HepG2 (cell line): ENCODE measurements around the gene CNDP1. TPM values are rescaled to one million over a fixed set of nuclear protein-coding genes. Genes with fewer than 3 reads are reported as not detected.

Source experiments
- ATF7-NPFF ChIP-seq: sonication (generic); formaldehyde crosslinking; IDR thresholded peaks from 2 replicates; pipeline ENCODE4 v1.8.1; 2023; ENCODE audit warnings: mild to moderate bottlenecking, low read depth, missing genetic modification reagents, moderate library complexity
- CENPBD1 ChIP-seq: sonication (generic); formaldehyde crosslinking; IDR thresholded peaks from 2 replicates; pipeline ENCODE4 v1.8.0; 2022; ENCODE audit warnings: missing genetic modification reagents, low read depth, mild to moderate bottlenecking, borderline replicate concordance
- GZF1 ChIP-seq: sonication (generic); formaldehyde crosslinking; IDR thresholded peaks from 2 replicates; pipeline ENCODE4 v1.5.1; 2020; ENCODE audit warnings: mild to moderate bottlenecking, missing genetic modification reagents
- MEIS2 ChIP-seq: sonication (generic); formaldehyde crosslinking; IDR thresholded peaks from 2 replicates; pipeline ENCODE4 v1.9.0; 2021; ENCODE audit warnings: mild to moderate bottlenecking, missing genetic modification reagents
- NFE2L1 ChIP-seq: sonication (generic); formaldehyde crosslinking; IDR thresholded peaks from 2 replicates; pipeline ENCODE4 v1.4.0; 2020; ENCODE audit warnings: missing genetic modification reagents, mild to moderate bottlenecking, borderline replicate concordance
- PHF8 ChIP-seq: sonication (generic); formaldehyde crosslinking; IDR thresholded peaks from 2 replicates; pipeline ENCODE4 v1.5.0; 2020; ENCODE audit warnings: missing genetic modification reagents
- POGK ChIP-seq: sonication (generic); formaldehyde crosslinking; conservative IDR thresholded peaks from 2 replicates; pipeline ENCODE4 v1.8.0; 2022; ENCODE audit warnings: mild to moderate bottlenecking, moderate library complexity, missing genetic modification reagents
- RFX5 ChIP-seq: IDR thresholded peaks from 2 replicates; pipeline ENCODE4 v1.6.1; 2011; ENCODE audit warnings: low read depth, low read length, improper control_type of control experiment
- RXRA ChIP-seq: sonication (generic); formaldehyde crosslinking; IDR thresholded peaks from 2 replicates; pipeline ENCODE4 v1.5.1; 2020; ENCODE audit warnings: missing genetic modification reagents
- SIX1 ChIP-seq: sonication (generic); formaldehyde crosslinking; IDR thresholded peaks from 2 replicates; pipeline ENCODE4 v1.4.0; 2020; ENCODE audit warnings: missing genetic modification reagents, borderline replicate concordance
- THAP11 ChIP-seq: IDR thresholded peaks from 2 replicates; pipeline ENCODE4 v1.6.1; 2016; ENCODE audit warnings: missing biosample characterization, missing genetic modification reagents
- ZNF235 ChIP-seq: sonication (generic); formaldehyde crosslinking; IDR thresholded peaks from 2 replicates; pipeline ENCODE4 v1.8.1; 2023; ENCODE audit warnings: mild to moderate bottlenecking, missing genetic modification reagents, borderline replicate concordance
- ZNF331 ChIP-seq: sonication (generic); formaldehyde crosslinking; IDR thresholded peaks from 2 replicates; pipeline ENCODE4 v1.4.0; 2020; ENCODE audit warnings: missing genetic modification reagents
- ZNF543 ChIP-seq: sonication (generic); formaldehyde crosslinking; IDR thresholded peaks from 2 replicates; pipeline ENCODE4 v1.4.0; 2020; ENCODE audit warnings: mild to moderate bottlenecking, missing genetic modification reagents
- ZNF589 ChIP-seq: sonication (generic); formaldehyde crosslinking; conservative IDR thresholded peaks from 2 replicates; pipeline ENCODE4 v1.8.0; 2022; ENCODE audit warnings: mild to moderate bottlenecking, moderate library complexity, missing genetic modification reagents
- ZNF607 ChIP-seq: sonication (generic); formaldehyde crosslinking; IDR thresholded peaks from 2 replicates; pipeline ENCODE4 v1.5.1; 2020; ENCODE audit warnings: missing genetic modification reagents, mild to moderate bottlenecking, borderline replicate concordance
- ZNF672 ChIP-seq: sonication (generic); formaldehyde crosslinking; IDR thresholded peaks from 2 replicates; pipeline ENCODE4 v1.8.1; 2022; ENCODE audit warnings: missing genetic modification reagents
- ZNF740 ChIP-seq: sonication (generic); formaldehyde crosslinking; IDR thresholded peaks from 2 replicates; pipeline ENCODE4 v1.4.0; 2020; ENCODE audit warnings: missing genetic modification reagents
- ZNF75D ChIP-seq: sonication (generic); formaldehyde crosslinking; IDR thresholded peaks from 2 replicates; pipeline ENCODE4 v1.8.1; 2023; ENCODE audit warnings: missing genetic modification reagents, mild to moderate bottlenecking, borderline replicate concordance
- ZSCAN12 ChIP-seq: sonication (generic); formaldehyde crosslinking; IDR thresholded peaks from 2 replicates; pipeline ENCODE4 v1.9.0; 2021; ENCODE audit warnings: mild to moderate bottlenecking, missing genetic modification reagents
- ZSCAN25 ChIP-seq: sonication (generic); formaldehyde crosslinking; IDR thresholded peaks from 2 replicates; pipeline ENCODE4 v1.8.0; 2022; ENCODE audit warnings: mild to moderate bottlenecking, missing genetic modification reagents
- polyA plus RNA-seq, 8 experiments: library from polyadenylated mRNA; depleted of rRNA in 3 of 8; stranded (reverse) in 7 of 8; unstranded in 1 of 8; fragments of >200 nt; fragmentation: Illumina TruSeq in 4 of 8; extraction: Trizol in 4 of 8; gene quantifications; 2 replicates each; pipeline versions ENCODE4 v1.2.1 to v1.2.3, GENCODE V29; 2011 to 2016; ENCODE audit warnings: low read depth in 4 of 8, missing spikeins in 1 of 8, mixed read lengths in 1 of 8; ENCODE audit not compliant: insufficient read depth in 1 of 8
- total RNA-seq, 5 experiments: library from RNA; depleted of rRNA; stranded (reverse); fragments of >200 nt; fragmentation: Illumina TruSeq; extraction: Trizol; gene quantifications; 2 replicates each; pipeline ENCODE4 v1.2.3, GENCODE V29; 2016; ENCODE audit warnings: low read depth in 1 of 5
- TF ChIP-seq, protein P1 (sequence below): sonication (generic); formaldehyde crosslinking; IDR thresholded peaks from 2 replicates; pipeline ENCODE4 v1.8.0; 2022; ENCODE audit warnings: missing genetic modification reagents, mild to moderate bottlenecking, moderate library complexity, borderline replicate concordance
- TF ChIP-seq, protein P2 (sequence below): IDR thresholded peaks from 2 replicates; pipeline ENCODE4 v1.6.1; 2016; ENCODE audit warnings: low read depth, borderline replicate concordance
- TF ChIP-seq, protein P3 (sequence below): sonication (generic); formaldehyde crosslinking; IDR thresholded peaks from 2 replicates; pipeline ENCODE4 v1.8.0; 2022; ENCODE audit warnings: mild to moderate bottlenecking, missing genetic modification reagents, moderate library complexity

CNDP1 gene
- total and polyA plus RNA-seq, 2 of the 13 experiments (the other 11 are each of a cell fraction or from before 2014, with no cell fraction given), result 0.01 TPM; not detected in 1

GRCh38 chr18:74495581-74496507, 38.5 kb upstream of the CNDP1 start, which contains the start of gene CNDP2 (continued):
- 0 out of 2 replicates have a peak, but pooled peaks have one; percentile 30 for TF ChIP-seq ZSCAN25 (CRISPR knock-in tag)
- peak; percentile 93 for TF ChIP-seq PHF8 (CRISPR knock-in tag)
- TF ChIP-seq, protein P1, sequence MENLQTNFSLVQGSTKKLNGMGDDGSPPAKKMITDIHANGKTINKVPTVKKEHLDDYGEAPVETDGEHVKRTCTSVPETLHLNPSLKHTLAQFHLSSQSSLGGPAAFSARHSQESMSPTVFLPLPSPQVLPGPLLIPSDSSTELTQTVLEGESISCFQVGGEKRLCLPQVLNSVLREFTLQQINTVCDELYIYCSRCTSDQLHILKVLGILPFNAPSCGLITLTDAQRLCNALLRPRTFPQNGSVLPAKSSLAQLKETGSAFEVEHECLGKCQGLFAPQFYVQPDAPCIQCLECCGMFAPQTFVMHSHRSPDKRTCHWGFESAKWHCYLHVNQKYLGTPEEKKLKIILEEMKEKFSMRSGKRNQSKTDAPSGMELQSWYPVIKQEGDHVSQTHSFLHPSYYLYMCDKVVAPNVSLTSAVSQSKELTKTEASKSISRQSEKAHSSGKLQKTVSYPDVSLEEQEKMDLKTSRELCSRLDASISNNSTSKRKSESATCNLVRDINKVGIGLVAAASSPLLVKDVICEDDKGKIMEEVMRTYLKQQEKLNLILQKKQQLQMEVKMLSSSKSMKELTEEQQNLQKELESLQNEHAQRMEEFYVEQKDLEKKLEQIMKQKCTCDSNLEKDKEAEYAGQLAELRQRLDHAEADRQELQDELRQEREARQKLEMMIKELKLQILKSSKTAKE (CRISPR knock-in tag), result no peak
- no peak for TF ChIP-seq NFE2L1
- TF ChIP-seq, protein P2, sequence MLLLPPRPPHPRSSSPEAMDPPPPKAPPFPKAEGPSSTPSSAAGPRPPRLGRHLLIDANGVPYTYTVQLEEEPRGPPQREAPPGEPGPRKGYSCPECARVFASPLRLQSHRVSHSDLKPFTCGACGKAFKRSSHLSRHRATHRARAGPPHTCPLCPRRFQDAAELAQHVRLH (CRISPR knock-in tag), result peak; percentile 18; the same call in 1 of the 2 replicates
- no peak for TF ChIP-seq ZNF235 (CRISPR knock-in tag)
- peak; percentile 87 for TF ChIP-seq THAP11 (CRISPR knock-in tag)
- no peak for TF ChIP-seq CENPBD1
- no peak for TF ChIP-seq GZF1 (CRISPR knock-in tag)
- peak; percentile 13; the same call in 1 of the 2 replicates for TF ChIP-seq ZNF331
- TF ChIP-seq RXRA (CRISPR knock-in tag), result no peak; the same call in 1 of the 2 replicates
- TF ChIP-seq, protein P3, sequence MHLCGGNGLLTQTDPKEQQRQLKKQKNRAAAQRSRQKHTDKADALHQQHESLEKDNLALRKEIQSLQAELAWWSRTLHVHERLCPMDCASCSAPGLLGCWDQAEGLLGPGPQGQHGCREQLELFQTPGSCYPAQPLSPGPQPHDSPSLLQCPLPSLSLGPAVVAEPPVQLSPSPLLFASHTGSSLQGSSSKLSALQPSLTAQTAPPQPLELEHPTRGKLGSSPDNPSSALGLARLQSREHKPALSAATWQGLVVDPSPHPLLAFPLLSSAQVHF (CRISPR knock-in tag), result 0 out of 2 replicates have a peak, but pooled peaks have one; percentile 70
- no peak for TF ChIP-seq POGK (CRISPR knock-in tag)
- no peak for TF ChIP-seq ATF7-NPFF (CRISPR knock-in tag)
- peak; percentile 82; the same call in 1 of the 2 replicates for TF ChIP-seq ZNF543 (CRISPR knock-in tag)
- TF ChIP-seq ZNF740 (CRISPR knock-in tag), result no peak
- TF ChIP-seq ZNF589 (CRISPR knock-in tag), result no peak
- no peak for TF ChIP-seq ZNF672 (CRISPR knock-in tag)
- TF ChIP-seq MEIS2 (CRISPR knock-in tag), result peak; percentile 43; the same call in 1 of the 2 replicates
- no peak for TF ChIP-seq ZNF75D (CRISPR knock-in tag)
- TF ChIP-seq SIX1 (CRISPR knock-in tag), result no peak
- no peak for TF ChIP-seq ZSCAN12 (CRISPR knock-in tag)
- peak; percentile 72 for TF ChIP-seq RFX5
- peak; percentile 62; the same call in 1 of the 2 replicates for TF ChIP-seq ZNF607 (CRISPR knock-in tag)
